T-cell (primary cell): Measurements from ENCODE around the gene ATP2B2. TPM values are rescaled to one million over a fixed set of nuclear protein-coding genes. Genes with fewer than 3 reads are reported as not detected.

Experiments used
- ATAC-seq, 4 experiments: fragments of 200-7000 bp in 3 of 4; fragments of 150-1000 bp in 1 of 4; cut with Tn5 transposase; replicated peaks in 1 of 4; 1 replicate in 3 of 4; 2 replicates in 1 of 4; pipeline ENCODE4 v1.10.0; 2021; ENCODE audit warnings: moderate library complexity in 3 of 4, mild to moderate bottlenecking in 2 of 4, moderate number of reproducible peaks in 1 of 4
- CTCF ChIA-PET, 2 donors: fragments of 300-600 bp; sonication (Branson Sonifier 250); formaldehyde crosslinking; loops; one replicate each; lab custom pipeline; 2022; ENCODE audit warnings: antibody characterized with exemption in 2 of 2; lab: Charles Lee
- POLR2A ChIA-PET, 2 donors: fragments of 300-600 bp; sonication (Branson Sonifier 250); formaldehyde crosslinking; loops; one replicate each; lab custom pipeline; 2022; ENCODE audit warnings: antibody characterized with exemption in 2 of 2; lab: Charles Lee
- DNase-seq, 35 experiments: peaks; one replicate each; pipeline versions ENCODE4 v3.0.0 to v3.0.0-alpha.2; 2013 to 2023
- H3K27ac ChIP-seq: one replicate; pipeline ENCODE4 v1.5.1; 2013; ENCODE audit warnings: low read length
- H3K27me3 ChIP-seq, 2 experiments: replicated peaks in 1 of 2; 1 replicate in 1 of 2; 2 replicates in 1 of 2; pipeline versions ENCODE4 v1.6.1 to v1.7.0; 2013; ENCODE audit warnings: low read length in 1 of 2, mixed read lengths in 1 of 2; ENCODE audit not compliant: control insufficient read depth in 2 of 2, insufficient read depth in 2 of 2; ENCODE audit errors: extremely low read depth in 1 of 2
- H3K36me3 ChIP-seq, 2 donors: 1 replicate in 1 of 2; 2 replicates in 1 of 2; pipeline versions ENCODE4 v1.6.1 to v1.7.0; 2013; ENCODE audit warnings: low read length in 1 of 2; ENCODE audit not compliant: control insufficient read depth in 2 of 2, insufficient read depth in 1 of 2; ENCODE audit errors: extremely low read depth in 1 of 2
- H3K4me1 ChIP-seq, 2 experiments: 1 replicate in 1 of 2; 2 replicates in 1 of 2; pipeline versions ENCODE4 v1.6.1 to v1.7.0; 2013; ENCODE audit warnings: low read length in 2 of 2, mixed read lengths in 1 of 2; ENCODE audit not compliant: insufficient read depth in 2 of 2, control insufficient read depth in 1 of 2; ENCODE audit errors: extremely low read depth in 1 of 2
- H3K4me3 ChIP-seq, 2 donors: 1 replicate in 1 of 2; 2 replicates in 1 of 2; pipeline versions ENCODE4 v1.5.1 to v1.7.0; 2013; ENCODE audit warnings: mild to moderate bottlenecking in 2 of 2, low read length in 1 of 2, moderate library complexity in 1 of 2; ENCODE audit not compliant: control insufficient read depth in 1 of 2; ENCODE audit errors: extremely low read depth in 1 of 2
- H3K9me3 ChIP-seq: 2 replicates; pipeline ENCODE4 v1.7.0; 2013
- H3K27ac Mint-ChIP-seq, 2 donors: one replicate each; pipeline ENCODE4 v1.8.0; 2020 to 2021; ENCODE audit warnings: mild to moderate bottlenecking in 2 of 2, mixed read lengths in 2 of 2
- H3K27me3 Mint-ChIP-seq, 2 donors: one replicate each; pipeline ENCODE4 v1.8.0; 2021 to 2022; ENCODE audit warnings: mixed read lengths in 2 of 2
- H3K36me3 Mint-ChIP-seq: one replicate; pipeline ENCODE4 v1.8.0; 2021; ENCODE audit warnings: mixed read lengths
- H3K4me1 Mint-ChIP-seq, 3 donors: one replicate each; pipeline ENCODE4 v1.8.0; 2020 to 2022; ENCODE audit warnings: mixed read lengths in 3 of 3, mild to moderate bottlenecking in 1 of 3
- H3K4me3 Mint-ChIP-seq, 3 donors: one replicate each; pipeline ENCODE4 v1.8.0; 2020 to 2022; ENCODE audit warnings: mild to moderate bottlenecking in 3 of 3, mixed read lengths in 3 of 3, moderate library complexity in 3 of 3
- H3K9me3 Mint-ChIP-seq, 3 donors: one replicate each; pipeline ENCODE4 v1.8.0; 2020 to 2022; ENCODE audit warnings: mixed read lengths in 3 of 3
- WGBS: methylation state at CpG from one replicate; pipeline ENCODE4 v1.1.5; 2013; ENCODE audit warnings: missing lambda C conversion rate; ENCODE audit not compliant: insufficient coverage; 5-methylcytosine and 5-hydroxymethylcytosine counted together
- total RNA-seq, 35 experiments: library from RNA in 6 of 35; stranded (reverse) in 6 of 35; fragments of 120-200 nt in 1 of 35; gene quantifications; one replicate each; pipeline versions ENCODE4 v1.2.1 to v1.2.4 and lab custom pipeline; 2013 to 2026

The ATP2B2 gene
- total RNA-seq, 5 donors from 2014 or later (not counting 1 experiment from before 2014, with no cell fraction given): not detected

DNA sequence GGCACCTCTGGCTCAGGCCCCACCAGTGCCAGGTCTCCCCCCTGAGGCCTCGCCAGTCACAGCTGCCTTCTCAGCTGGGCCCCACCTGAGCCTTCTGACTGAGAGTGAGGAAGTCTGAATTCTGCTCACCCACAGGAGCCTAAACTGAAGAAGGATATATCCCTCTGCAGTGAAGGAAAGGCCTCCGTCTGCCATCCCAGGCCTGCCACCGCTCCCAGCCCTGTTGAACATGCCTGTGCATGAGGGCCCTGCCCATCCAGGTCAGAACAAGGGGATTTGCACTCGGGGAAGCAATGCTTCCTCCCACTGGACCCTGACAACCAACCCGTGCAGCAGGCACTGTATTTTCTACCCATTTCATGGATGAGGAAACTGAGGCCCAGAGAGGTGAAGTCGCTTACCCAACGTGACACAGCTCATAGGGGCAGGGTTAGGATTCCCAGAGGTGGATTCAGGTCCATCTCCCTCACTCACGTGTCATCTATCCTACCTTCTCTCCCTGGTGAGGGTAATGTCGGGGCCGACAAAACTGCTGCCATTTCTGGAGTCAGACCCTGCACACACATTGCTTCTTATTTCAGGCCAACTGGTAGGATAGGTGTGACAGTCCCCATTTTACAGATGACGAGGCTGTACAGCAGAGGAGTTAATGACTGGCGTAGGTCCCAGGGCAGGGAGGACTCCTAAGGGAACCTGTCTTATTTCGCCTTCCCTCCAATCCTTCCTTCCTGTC lies 22.6 kb downstream of the ATP2B2 start:
- Mint-ChIP-seq H3K36me3 (no peaks in the 10 kb centered on the region), H3K9me3 (peaks cover 0 to 11% (median 5%) of the 10 kb centered on the region in 3 donors), H3K27me3 (no peaks in the 10 kb centered on the region), H3K4me3 (no peak overlapping the region), H3K27ac (no peak overlapping the region), H3K4me1 (no peaks in the 10 kb centered on the region)
- Histone ChIP-seq H3K27ac (no peak overlapping the region), H3K9me3 (no peaks in the 10 kb centered on the region), H3K27me3 (peaks cover 0 to 3% of the 10 kb centered on the region in 2 experiments), H3K4me3 (no peak overlapping the region), H3K4me1 (no peaks in the 10 kb centered on the region), H3K36me3 (no peaks in the 10 kb centered on the region)
- ChIA-PET CTCF (no interaction called here), POLR2A (no interaction called here)
- WGBS: 74% methylated on average over 7 of the region's 13 CpGs
- no peak for ATAC-seq
- DNase-seq: no peak

DNA sequence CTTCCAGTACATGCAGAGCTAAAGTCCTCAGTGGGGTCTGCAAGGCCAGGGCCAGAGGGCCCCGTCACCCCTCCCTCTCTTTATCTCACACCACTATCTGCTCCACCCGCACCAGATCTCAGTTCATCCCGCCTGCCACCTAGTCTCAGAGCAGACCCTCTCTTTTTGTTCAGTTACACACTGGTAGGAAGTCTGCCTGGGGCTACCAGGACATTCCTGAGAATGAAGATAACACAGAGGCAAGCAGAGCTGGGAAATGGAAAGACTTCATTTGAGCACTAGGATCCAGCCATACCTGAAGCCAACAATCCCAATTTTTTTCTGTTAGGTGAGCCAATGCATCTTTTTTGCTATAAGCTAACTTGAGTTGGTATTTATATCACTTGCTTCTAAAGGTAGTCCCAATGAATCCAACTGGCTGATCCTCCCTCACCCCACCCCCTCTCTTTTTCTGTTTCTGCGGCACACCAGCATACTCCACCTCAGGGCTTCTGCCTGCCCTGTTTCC lies 24.5 kb downstream of the ATP2B2 start:
- no peak overlapping the region for H3K4me3 Mint-ChIP-seq
- 85% methylated on average over 4 of the region's 4 CpGs for WGBS

DNA sequence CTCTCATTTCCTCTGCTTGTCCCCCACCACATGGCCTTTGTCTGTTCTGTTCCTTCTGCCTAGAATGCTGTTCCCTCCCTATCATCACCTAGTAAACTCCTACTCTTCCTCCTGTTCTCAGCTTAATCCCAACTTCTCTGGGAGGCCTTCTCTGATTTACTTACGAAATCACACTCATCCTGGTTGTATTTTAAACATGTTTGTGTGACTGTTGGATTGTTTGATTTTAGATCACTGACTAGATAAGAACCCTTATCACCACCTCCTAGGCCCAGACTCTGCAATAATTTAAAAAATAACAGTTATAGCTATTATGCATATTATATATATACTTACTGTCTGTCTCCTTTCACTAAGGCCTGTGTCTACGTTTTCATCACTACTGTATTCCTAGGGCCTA lies 26.1 kb downstream of the ATP2B2 start:
- no peaks in the 10 kb centered on the region for H3K36me3 Mint-ChIP-seq
- H3K27ac Mint-ChIP-seq: no peak overlapping the region
- no peaks in the 10 kb centered on the region for H3K27me3 Mint-ChIP-seq
- peaks cover 0 to 5% (median 0%) of the 10 kb centered on the region in 3 donors for H3K4me1 Mint-ChIP-seq
- POLR2A ChIA-PET: no interaction called here
- no CpG with 5 or more reads among the region's 2 CpGs for WGBS
- ATAC-seq: no peak
- H3K4me3 ChIP-seq: no peak overlapping the region
- H3K4me3 Mint-ChIP-seq: no peak overlapping the region
- peaks cover 0 to 9% of the 10 kb centered on the region in 2 experiments for H3K27me3 ChIP-seq
- H3K9me3 ChIP-seq: no peaks in the 10 kb centered on the region
- no peaks in the 10 kb centered on the region for H3K4me1 ChIP-seq
- H3K9me3 Mint-ChIP-seq: peaks cover 0 to 11% (median 5%) of the 10 kb centered on the region in 3 donors
- DNase-seq: no peak
- H3K36me3 ChIP-seq: no peaks in the 10 kb centered on the region
- no peak overlapping the region for H3K27ac ChIP-seq
- CTCF ChIA-PET: no interaction called here

More for the DNA sequence above, 24.5 kb downstream of the ATP2B2 start:
- POLR2A ChIA-PET: no interaction called here
- no peaks in the 10 kb centered on the region for H3K36me3 Mint-ChIP-seq
- CTCF ChIA-PET: no interaction called here
- Histone ChIP-seq H3K4me3 (no peak overlapping the region), H3K27me3 (peaks cover 0 to 3% of the 10 kb centered on the region in 2 experiments), H3K4me1 (no peaks in the 10 kb centered on the region), H3K9me3 (no peaks in the 10 kb centered on the region), H3K36me3 (no peaks in the 10 kb centered on the region), H3K27ac (no peak overlapping the region)
- ATAC-seq: no peak
- H3K4me1 Mint-ChIP-seq: peaks cover 0 to 5% (median 0%) of the 10 kb centered on the region in 3 donors
- no peaks in the 10 kb centered on the region for H3K27me3 Mint-ChIP-seq
- H3K27ac Mint-ChIP-seq: no peak overlapping the region
- no peak for DNase-seq
- peaks cover 0 to 11% (median 5%) of the 10 kb centered on the region in 3 donors for H3K9me3 Mint-ChIP-seq

- DNase-seq (no peak), ATAC-seq (no peak)
- Histone ChIP-seq H3K27me3 (peaks cover 0 to 15% of the 10 kb centered on the region in 2 experiments), H3K4me3 (no peak overlapping the region), H3K27ac (no peak overlapping the region), H3K36me3 (no peaks in the 10 kb centered on the region), H3K9me3 (no peaks in the 10 kb centered on the region), H3K4me1 (peaks cover 0 to 2% of the 10 kb centered on the region in 2 experiments)
- Mint-ChIP-seq H3K27me3 (peaks cover 4 to 10% of the 10 kb centered on the region in 2 donors), H3K9me3 (peaks cover 0 to 11% (median 5%) of the 10 kb centered on the region in 3 donors), H3K4me3 (no peak overlapping the region), H3K4me1 (peaks cover 4 to 5% (median 4%) of the 10 kb centered on the region in 3 donors), H3K36me3 (no peaks in the 10 kb centered on the region), H3K27ac (no peak overlapping the region)
- WGBS: no CpG with 5 or more reads among the region's 3 CpGs
- POLR2A ChIA-PET: no interaction called here
- CTCF ChIA-PET: no interaction called here
Observed at GRCh38 chr3:10475983-10476382, 29.4 kb downstream of the ATP2B2 start.

DNA sequence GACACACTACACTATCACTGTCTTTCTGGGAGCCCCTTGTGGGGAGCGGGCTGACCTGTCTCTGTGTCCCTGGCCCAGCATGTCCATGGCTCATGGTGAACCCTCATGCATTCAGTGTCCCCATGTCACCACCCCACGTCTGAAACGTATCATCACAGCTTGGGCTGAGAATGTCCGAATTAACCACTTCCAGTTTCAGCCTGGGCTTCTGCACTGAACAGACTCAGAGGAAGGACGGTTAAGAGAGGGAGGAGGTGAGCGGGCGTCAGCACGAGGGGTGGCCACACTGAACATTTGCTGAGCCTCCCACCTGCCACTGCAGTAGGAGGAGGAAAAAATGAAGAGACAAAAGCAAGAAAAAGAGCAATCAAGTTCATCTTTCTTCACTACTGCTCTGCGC lies 30.5 kb downstream of the ATP2B2 start:
- Mint-ChIP-seq H3K4me1 (peaks cover 4 to 5% (median 4%) of the 10 kb centered on the region in 3 donors), H3K4me3 (no peak overlapping the region), H3K36me3 (no peaks in the 10 kb centered on the region), H3K27ac (no peak overlapping the region), H3K9me3 (peaks cover 0 to 11% (median 5%) of the 10 kb centered on the region in 3 donors), H3K27me3 (peaks cover 11 to 19% of the 10 kb centered on the region in 2 donors)
- Histone ChIP-seq H3K27me3 (peaks cover 0 to 27% of the 10 kb centered on the region in 2 experiments), H3K4me3 (no peak overlapping the region), H3K9me3 (no peaks in the 10 kb centered on the region), H3K4me1 (peaks cover 0 to 3% of the 10 kb centered on the region in 2 experiments), H3K27ac (no peak overlapping the region), H3K36me3 (no peaks in the 10 kb centered on the region)
- ATAC-seq (no peak), DNase-seq (no peak)
- ChIA-PET POLR2A (no interaction called here), CTCF (no interaction called here)
- WGBS: 52% methylated on average over 5 of the region's 9 CpGs

DNA sequence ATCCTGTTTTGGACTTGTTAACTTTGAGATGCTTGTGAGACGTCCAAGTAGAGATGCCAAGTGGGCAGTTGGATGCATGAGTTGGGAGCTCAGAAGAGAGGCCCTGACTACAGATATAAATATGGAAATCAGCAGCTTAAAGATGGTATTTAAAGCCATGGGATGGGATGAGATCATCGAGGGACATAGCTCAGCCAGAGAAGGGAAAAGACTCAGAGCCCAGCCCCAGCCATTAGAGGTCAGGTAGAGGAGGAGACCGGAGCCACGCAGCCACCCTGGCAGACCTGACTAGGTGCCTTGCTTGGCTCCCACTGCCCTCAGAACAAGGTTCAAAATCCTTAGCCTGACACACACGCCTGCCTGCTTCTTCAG lies 31.1 kb downstream of the ATP2B2 start:
- DNase-seq: no peak
- Histone ChIP-seq H3K4me1 (peaks cover 0 to 3% of the 10 kb centered on the region in 2 experiments), H3K27me3 (peaks cover 0 to 32% of the 10 kb centered on the region in 2 experiments), H3K4me3 (no peak overlapping the region), H3K9me3 (no peaks in the 10 kb centered on the region), H3K27ac (no peak overlapping the region), H3K36me3 (no peaks in the 10 kb centered on the region)
- H3K4me1 Mint-ChIP-seq: peaks cover 4 to 5% (median 4%) of the 10 kb centered on the region in 3 donors
- ChIA-PET CTCF (no interaction called here), POLR2A (no interaction called here)
- WGBS: 74% methylated on average over 2 of the region's 5 CpGs
- H3K27me3 Mint-ChIP-seq: peaks cover 12 to 24% of the 10 kb centered on the region in 2 donors
- H3K9me3 Mint-ChIP-seq: peaks cover 0 to 10% (median 5%) of the 10 kb centered on the region in 3 donors
- no peak for ATAC-seq
- no peaks in the 10 kb centered on the region for H3K36me3 Mint-ChIP-seq
- H3K27ac Mint-ChIP-seq: no peak overlapping the region
- H3K4me3 Mint-ChIP-seq: no peak overlapping the region
